RWPE2 (cell line): Measurements from ENCODE around the gene NDEL1.

Source experiments
- ATAC-seq: fragments of 200-7000 bp; cut with Tn5 transposase; 3 replicates; pipeline ENCODE4 v1.9.1; 2021; ENCODE audit warnings: low read depth
- DNase-seq: peaks from one replicate; pipeline ENCODE4 v3.0.0-alpha.2; 2020; ENCODE audit warnings: low spot score
- H3K27ac ChIP-seq: fragments of 450-650 bp; 2 replicates; pipeline ENCODE4 v1.5.1; 2017; ENCODE audit warnings: mild to moderate bottlenecking; ENCODE audit not compliant: poor library complexity, severe bottlenecking
- H3K27me3 ChIP-seq: fragments of 250-450 bp; sonication (Bioruptor Pico); 2 replicates; pipeline ENCODE4 v1.5.1; 2021; ENCODE audit warnings: mild to moderate bottlenecking, moderate library complexity; ENCODE audit not compliant: insufficient read depth, poor library complexity, severe bottlenecking
- H3K36me3 ChIP-seq: fragments of 250-450 bp; sonication (Bioruptor Pico); 2 replicates; pipeline ENCODE4 v1.5.1; 2020; ENCODE audit warnings: low read depth, mild to moderate bottlenecking, moderate library complexity
- H3K4me1 ChIP-seq: fragments of 250-450 bp; sonication (Bioruptor Pico); 2 replicates; pipeline ENCODE4 v1.5.1; 2021; ENCODE audit warnings: mild to moderate bottlenecking, moderate library complexity; ENCODE audit not compliant: insufficient read depth, poor library complexity, severe bottlenecking
- H3K4me3 ChIP-seq: fragments of 250-450 bp; sonication (Bioruptor Pico); 2 replicates; pipeline ENCODE4 v1.5.1; 2021; ENCODE audit warnings: mild to moderate bottlenecking, moderate library complexity; ENCODE audit not compliant: severe bottlenecking
- H3K9me3 ChIP-seq: fragments of 250-450 bp; sonication (Bioruptor Pico); 2 replicates; pipeline ENCODE4 v1.5.1; 2021; ENCODE audit warnings: mild to moderate bottlenecking, moderate library complexity; ENCODE audit not compliant: severe bottlenecking
- TF ChIP-seq, protein P1 (sequence below): fragments of 450-650 bp; IDR thresholded peaks from one replicate; pipeline ENCODE4 v1.5.1; 2017; ENCODE audit warnings: mild to moderate bottlenecking, moderate library complexity; ENCODE audit not compliant: poor library complexity, severe bottlenecking

NDEL1 gene

DNA sequence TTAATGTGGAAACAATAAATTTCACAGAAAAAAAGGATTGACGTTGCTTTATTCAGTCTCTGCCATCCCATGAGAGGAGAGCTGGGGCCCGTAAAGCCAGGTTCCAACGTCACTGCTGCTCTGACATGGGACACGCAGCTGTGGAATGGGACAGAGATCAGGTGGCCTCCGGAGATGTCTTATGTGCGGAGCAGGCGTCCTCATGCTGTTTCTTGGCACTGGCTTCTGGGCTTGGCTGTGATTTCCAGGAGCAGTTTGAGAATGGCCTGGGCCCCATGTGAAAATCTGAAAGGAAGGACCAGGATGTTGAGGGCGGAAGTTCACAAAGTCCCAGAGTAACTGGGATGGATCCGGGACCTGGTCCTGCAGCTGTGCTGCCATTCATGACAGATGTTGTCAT, 32.4 kb downstream of the NDEL1 start:
- TF ChIP-seq, protein P1, sequence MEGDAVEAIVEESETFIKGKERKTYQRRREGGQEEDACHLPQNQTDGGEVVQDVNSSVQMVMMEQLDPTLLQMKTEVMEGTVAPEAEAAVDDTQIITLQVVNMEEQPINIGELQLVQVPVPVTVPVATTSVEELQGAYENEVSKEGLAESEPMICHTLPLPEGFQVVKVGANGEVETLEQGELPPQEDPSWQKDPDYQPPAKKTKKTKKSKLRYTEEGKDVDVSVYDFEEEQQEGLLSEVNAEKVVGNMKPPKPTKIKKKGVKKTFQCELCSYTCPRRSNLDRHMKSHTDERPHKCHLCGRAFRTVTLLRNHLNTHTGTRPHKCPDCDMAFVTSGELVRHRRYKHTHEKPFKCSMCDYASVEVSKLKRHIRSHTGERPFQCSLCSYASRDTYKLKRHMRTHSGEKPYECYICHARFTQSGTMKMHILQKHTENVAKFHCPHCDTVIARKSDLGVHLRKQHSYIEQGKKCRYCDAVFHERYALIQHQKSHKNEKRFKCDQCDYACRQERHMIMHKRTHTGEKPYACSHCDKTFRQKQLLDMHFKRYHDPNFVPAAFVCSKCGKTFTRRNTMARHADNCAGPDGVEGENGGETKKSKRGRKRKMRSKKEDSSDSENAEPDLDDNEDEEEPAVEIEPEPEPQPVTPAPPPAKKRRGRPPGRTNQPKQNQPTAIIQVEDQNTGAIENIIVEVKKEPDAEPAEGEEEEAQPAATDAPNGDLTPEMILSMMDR = no peak
- H3K4me1 ChIP-seq = peaks cover 6% of the 10 kb centered on the region
- no peak overlapping the region for H3K27ac ChIP-seq
- no peak overlapping the region for H3K4me3 ChIP-seq
- ATAC-seq = no peak
- DNase-seq = no peak
- no peaks in the 10 kb centered on the region for H3K27me3 ChIP-seq
- H3K9me3 ChIP-seq = no peaks in the 10 kb centered on the region
- H3K36me3 ChIP-seq = peaks cover 39% of the 10 kb centered on the region

DNA sequence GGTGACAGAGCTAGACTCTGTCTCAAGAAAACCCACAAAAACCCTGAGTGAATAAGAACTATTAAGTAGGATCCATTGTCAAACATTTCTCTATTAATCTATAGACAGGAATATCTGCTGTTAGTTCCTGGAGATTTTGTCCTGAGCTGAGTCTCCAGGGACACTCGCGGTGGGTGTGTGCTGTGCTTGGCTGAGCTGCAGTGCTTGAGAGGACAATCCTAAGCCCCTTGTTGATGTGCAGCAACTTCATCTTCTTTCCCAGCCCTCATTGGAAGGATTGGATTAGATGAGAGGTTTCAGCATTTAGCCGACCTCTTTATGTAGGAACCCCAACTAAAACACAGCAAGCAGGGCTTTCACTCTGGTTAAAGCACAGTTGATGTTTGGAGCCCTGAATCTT, 33.3 kb downstream of the NDEL1 start:
- ATAC-seq = no peak
- Histone ChIP-seq H3K36me3 (peaks cover 40% of the 10 kb centered on the region), H3K27ac (no peak overlapping the region)

DNA sequence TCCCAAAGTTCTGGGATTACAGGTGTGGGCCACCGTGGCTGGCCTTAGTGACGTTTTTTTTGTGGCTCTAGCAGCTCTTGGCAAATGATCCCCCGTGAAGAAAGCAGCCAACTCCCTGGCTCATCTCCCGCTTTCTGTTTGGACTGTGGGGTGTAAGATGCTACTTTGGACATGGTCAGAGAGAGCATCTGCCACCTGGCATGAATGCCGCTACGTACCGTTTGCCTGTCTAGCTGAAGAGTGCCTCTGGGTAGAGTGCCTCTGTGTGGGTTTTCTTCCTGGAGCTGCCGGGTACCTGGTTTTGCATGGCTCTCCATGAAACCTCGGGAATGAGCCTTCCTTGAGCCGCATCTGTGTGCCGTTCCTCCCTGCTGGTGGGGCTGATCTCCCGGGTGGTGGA, 34.3 kb downstream of the NDEL1 start:
- no peak overlapping the region for H3K4me3 ChIP-seq
- peaks cover 50% of the 10 kb centered on the region for H3K36me3 ChIP-seq
- ATAC-seq (no peak), DNase-seq (no peak)
- no peak overlapping the region for H3K27ac ChIP-seq
- no peaks in the 10 kb centered on the region for H3K9me3 ChIP-seq
- H3K27me3 ChIP-seq = no peaks in the 10 kb centered on the region
- TF ChIP-seq, protein P1 = no peak
- peaks cover 3% of the 10 kb centered on the region for H3K4me1 ChIP-seq

More for the DNA sequence above, 33.3 kb downstream of the NDEL1 start:
- Histone ChIP-seq H3K27me3 (no peaks in the 10 kb centered on the region), H3K9me3 (no peaks in the 10 kb centered on the region), H3K4me1 (peaks cover 6% of the 10 kb centered on the region), H3K4me3 (no peak overlapping the region)
- TF ChIP-seq, protein P1 = no peak
- DNase-seq = no peak

DNA sequence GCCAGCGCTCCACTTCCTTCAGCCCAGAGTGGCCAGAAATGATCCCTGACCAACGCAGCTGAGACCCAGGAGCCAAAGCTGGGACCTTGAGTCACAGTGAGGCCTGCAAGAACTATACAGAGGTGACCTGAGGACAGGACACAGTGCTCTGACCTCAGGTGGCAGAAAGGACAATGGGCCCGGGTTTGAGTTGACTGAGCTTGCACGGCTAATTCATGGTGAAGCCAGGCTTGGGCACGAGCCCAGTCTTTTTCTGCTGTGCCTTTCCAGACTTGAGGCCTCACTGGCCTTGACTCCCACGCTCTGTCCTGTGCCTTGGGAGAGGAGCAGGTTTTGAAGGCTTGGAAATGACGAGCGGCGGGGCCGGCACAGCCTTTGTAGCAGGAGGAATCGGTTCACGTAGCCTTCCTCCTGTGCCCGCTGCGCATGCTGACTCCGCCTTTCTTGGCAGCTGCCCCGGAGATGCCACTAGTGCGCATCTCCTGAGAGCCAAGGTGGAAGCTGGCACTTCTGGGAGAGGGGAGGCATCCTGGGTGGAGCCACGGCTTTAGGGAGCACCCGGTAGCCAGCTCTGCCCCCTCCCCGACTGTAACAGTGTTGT, 34.9 kb downstream of the NDEL1 start:
- no peak for DNase-seq
- no peak; the same call in 1 of the 3 replicates for ATAC-seq
- Histone ChIP-seq H3K4me1 (no peaks in the 10 kb centered on the region), H3K27me3 (no peaks in the 10 kb centered on the region), H3K9me3 (no peaks in the 10 kb centered on the region), H3K36me3 (peaks cover 56% of the 10 kb centered on the region), H3K27ac (no peak overlapping the region), H3K4me3 (no peak overlapping the region)
- TF ChIP-seq, protein P1 = no peak

DNA sequence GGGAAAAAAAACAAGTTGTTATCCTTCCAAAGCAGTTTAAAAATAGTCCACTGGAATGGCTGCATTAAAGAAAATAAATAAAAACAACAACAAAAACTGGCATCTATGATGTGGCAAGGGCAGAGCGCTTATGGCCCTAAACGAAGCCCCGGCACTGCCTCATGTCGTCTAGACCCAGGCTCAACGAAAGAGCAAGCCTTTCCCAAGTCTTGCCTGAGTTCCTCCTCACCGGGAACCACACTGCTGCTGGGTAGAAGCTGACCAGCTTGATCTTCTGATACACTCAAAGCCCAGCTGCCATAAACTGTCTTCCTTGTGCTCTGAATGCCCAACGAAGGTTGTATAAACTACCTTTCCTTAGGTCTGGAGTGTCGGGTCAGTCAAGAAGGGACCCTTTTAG, 37.0 kb downstream of the NDEL1 start:
- H3K4me1 ChIP-seq = no peaks in the 10 kb centered on the region
- H3K9me3 ChIP-seq = no peaks in the 10 kb centered on the region
- H3K27ac ChIP-seq = no peak overlapping the region
- no peak for DNase-seq
- TF ChIP-seq, protein P1 = no peak
- no peaks in the 10 kb centered on the region for H3K27me3 ChIP-seq
- peaks cover 58% of the 10 kb centered on the region for H3K36me3 ChIP-seq
- no peak for ATAC-seq
- no peak overlapping the region for H3K4me3 ChIP-seq
